GM12872 (cell line): ENCODE results near the gene ANKMY2.

Source experiments
- CTCF ChIP-seq: IDR thresholded peaks from 3 replicates; pipeline ENCODE4 v1.5.1; 2011; ENCODE audit warnings: low read depth, mild to moderate bottlenecking, low read length, moderate library complexity; ENCODE audit not compliant: insufficient read depth

ANKMY2 gene

DNA sequence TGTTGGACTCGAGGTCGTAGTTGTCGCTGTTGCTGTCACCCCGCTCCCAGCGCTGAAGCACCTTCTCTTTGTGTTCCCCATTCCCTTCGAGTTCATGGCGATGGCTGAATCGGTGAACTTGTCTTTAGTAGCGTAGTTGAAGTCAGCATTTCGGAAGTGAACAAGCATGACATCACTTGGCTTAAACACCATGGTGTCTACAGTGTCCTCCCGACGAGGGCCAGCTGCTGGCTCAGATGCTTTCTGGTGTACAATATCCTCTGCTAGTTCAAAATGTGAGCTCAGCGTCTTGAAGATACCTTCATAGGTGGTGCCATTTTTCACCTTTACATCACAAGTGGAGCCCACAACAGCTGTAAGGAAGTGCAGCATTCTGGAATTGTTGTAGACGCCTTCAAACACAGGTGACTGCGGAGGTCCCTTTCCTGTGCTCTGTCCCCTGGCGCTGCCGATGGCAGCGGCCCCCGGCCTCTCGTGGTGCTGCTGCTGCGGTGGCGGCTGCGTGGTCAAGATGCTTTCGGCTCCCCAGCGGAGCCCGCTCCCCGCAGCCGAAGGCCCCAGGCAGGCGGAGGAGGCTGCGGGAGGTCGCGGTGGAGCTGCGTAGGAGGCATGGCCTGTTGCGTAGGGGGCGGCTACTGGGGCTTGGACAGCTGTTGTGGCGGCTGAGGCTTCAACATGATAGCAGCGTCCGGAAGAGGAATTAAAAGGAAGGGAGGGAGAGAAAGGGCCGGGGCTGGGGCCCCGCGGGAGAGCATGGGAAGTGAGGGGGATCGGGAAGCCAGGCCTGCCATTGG lies 59.3 kb downstream of the ANKMY2 start:
- no peak for TF ChIP-seq CTCF

- TF ChIP-seq CTCF, result no peak
These were observed 60.0 kb downstream of the ANKMY2 start for GRCh38 chr7:16585540-16585939.

DNA sequence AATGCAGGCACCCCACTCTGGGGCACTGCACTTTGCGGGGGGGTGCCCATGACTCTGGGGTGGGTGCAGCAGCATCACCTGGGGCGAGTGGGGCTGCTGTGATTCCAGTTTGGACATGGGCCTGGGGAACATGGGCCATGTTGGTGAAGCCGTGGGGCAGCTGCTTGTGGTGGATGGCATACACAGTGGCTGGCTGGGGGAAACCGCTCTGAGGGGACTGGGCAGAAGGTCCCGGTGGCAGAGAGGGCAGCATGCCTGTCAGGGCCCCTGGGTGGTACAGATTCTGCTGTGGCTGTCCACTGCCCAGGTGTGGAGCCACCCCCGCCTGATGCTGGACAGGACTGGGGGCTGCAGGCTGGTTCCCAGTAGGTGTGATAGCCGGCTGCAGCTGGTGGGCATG lies 61.7 kb downstream of the ANKMY2 start:
- TF ChIP-seq CTCF, result no peak

- TF ChIP-seq CTCF, result no peak
These were observed 64.3 kb downstream of the ANKMY2 start for GRCh38 chr7:16581286-16581685.

DNA sequence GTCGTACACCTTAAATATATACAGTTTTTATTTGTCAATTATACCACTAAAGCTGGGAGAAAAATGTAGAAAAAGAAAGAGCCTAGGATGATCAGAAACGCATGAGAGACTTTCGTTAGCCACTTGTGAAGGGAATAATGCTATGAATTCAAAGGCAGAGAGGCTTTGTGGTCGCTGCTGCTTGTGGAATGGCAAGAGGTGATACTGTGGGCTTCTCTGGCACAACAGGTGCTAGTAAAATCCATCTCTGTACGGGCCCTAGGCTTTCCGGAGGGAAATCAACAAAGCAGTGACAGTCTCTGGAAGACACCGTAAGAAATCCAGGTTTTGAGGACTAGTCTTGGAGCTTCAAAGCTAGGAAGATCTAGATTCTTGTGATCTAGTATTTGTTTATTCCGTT lies 66.3 kb downstream of the ANKMY2 start:
- no peak for TF ChIP-seq CTCF

DNA sequence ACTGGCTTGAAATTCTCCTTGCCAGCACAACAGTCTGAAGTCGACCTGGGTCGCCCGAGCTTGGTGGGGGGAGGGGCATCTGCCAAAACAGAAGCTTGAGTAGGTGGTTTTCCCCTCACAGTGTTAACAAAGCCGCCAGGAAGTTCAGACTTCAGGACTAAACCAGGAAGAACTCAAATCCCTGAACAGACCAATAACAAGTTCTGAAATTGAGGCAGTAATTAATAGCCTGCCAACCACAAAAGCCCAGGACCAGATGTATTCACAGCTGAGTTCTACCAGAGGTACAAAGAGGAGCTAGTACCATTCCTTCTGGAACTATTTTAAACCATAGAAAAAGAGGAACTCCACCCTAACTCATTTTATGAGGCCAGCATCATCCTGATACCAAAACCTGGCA lies 73.6 kb downstream of the ANKMY2 start:
- no peak for TF ChIP-seq CTCF

- peak; percentile 66 for TF ChIP-seq CTCF
These were observed 80.6 kb downstream of the ANKMY2 start for GRCh38 chr7:16564909-16565426.
